SHP77 treated with DMSO at 0.1 percent for 48 hours (cell line): ENCODE data around the gene COX14.

Experiments
- DNase-seq: peaks from one replicate; lab custom pipeline; 2025; lab: John Stamatoyannopoulos, UW

Gene COX14

GRCh38 chr12:50084775-50085614 lies 27.0 kb upstream of the COX14 start, which contains the start of gene SMARCD1:
SMARCD1 (plus strand) TSS chr12:50085342; CDS start chr12:50085370, 28 bp downstream.
- DNase-seq = peak; percentile 93

- DNase-seq = no peak
Measured at GRCh38 chr12:50085615-50086072, 26.4 kb upstream of the COX14 start.

- no peak for DNase-seq
Measured at GRCh38 chr12:50086148-50086547, 25.9 kb upstream of the COX14 start.

GRCh38 chr12:50087151-50087550 lies 24.9 kb upstream of the COX14 start:
- DNase-seq = no peak

GRCh38 chr12:50087995-50088394 lies 24.0 kb upstream of the COX14 start:
- DNase-seq = no peak

- DNase-seq = peak; percentile 17
Measured at GRCh38 chr12:50088577-50089335, 23.3 kb upstream of the COX14 start.

- no peak for DNase-seq
Measured at GRCh38 chr12:50089730-50090129, 22.3 kb upstream of the COX14 start.

GRCh38 chr12:50090391-50090790 lies 21.6 kb upstream of the COX14 start:
- no peak for DNase-seq

- DNase-seq = no peak
Measured at GRCh38 chr12:50097952-50098351, 14.1 kb upstream of the COX14 start.

- no peak for DNase-seq
Measured at GRCh38 chr12:50099302-50100008, 12.6 kb upstream of the COX14 start.

- no peak for DNase-seq
Measured at GRCh38 chr12:50100561-50100960, 11.5 kb upstream of the COX14 start.

- DNase-seq = no peak
Measured at GRCh38 chr12:50101663-50102062, 10.4 kb upstream of the COX14 start.

GRCh38 chr12:50102131-50102531 lies 9.9 kb upstream of the COX14 start:
- no peak for DNase-seq

GRCh38 chr12:50102646-50103309 lies 9.3 kb upstream of the COX14 start:
- DNase-seq = no peak

GRCh38 chr12:50103351-50103750 lies 8.7 kb upstream of the COX14 start:
- DNase-seq = no peak

- DNase-seq = no peak
Measured at GRCh38 chr12:50103767-50104321, 8.2 kb upstream of the COX14 start, which contains the start of gene GPD1. GPD1 (plus strand) TSS chr12:50104008; CDS start chr12:50104051, 43 bp downstream.

GRCh38 chr12:50104417-50105366 lies 7.3 kb upstream of the COX14 start:
- no peak for DNase-seq

- DNase-seq = no peak
Measured at GRCh38 chr12:50105913-50106450, 6.1 kb upstream of the COX14 start.

- no peak for DNase-seq
Measured at GRCh38 chr12:50106907-50107306, 5.1 kb upstream of the COX14 start.
